A549 (cell line): ENCODE measurements around the gene DSCAM.

Experiments
- JUNB ChIP-seq: fragments of >200 bp; sonication (Bioruptor Twin); formaldehyde crosslinking; IDR thresholded peaks from 2 replicates; pipeline ENCODE4 v1.6.1; 2016
- POLR2A ChIP-seq: IDR thresholded peaks from 2 replicates; pipeline ENCODE4 v1.6.1; 2012; ENCODE audit warnings: mild to moderate bottlenecking, low read length
- TF ChIP-seq, protein P1 (sequence below): fragments of >200 bp; sonication (Bioruptor Twin); formaldehyde crosslinking; IDR thresholded peaks from 3 replicates; pipeline ENCODE4 v1.5.1; 2016

DNA sequence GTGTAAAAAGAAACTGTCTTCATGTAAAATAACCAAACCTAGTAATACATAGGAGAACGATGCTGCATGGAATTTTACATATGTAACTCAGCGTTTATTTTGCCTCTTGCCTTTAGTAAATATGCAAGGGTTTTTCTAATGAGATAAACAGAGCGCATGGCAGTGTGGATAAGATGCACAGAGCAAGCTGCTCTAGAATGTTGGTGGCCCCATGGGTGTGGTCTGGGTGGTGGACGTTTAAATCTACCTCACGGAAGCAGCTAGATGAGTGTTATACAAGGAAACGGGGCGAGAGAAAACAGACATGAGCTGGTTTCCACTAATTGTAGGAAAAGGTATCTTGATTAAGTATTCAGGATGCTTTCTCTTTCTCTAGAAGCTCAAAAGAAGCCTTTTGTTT, 205.9 kb downstream of the DSCAM start:
- TF ChIP-seq, protein P1, sequence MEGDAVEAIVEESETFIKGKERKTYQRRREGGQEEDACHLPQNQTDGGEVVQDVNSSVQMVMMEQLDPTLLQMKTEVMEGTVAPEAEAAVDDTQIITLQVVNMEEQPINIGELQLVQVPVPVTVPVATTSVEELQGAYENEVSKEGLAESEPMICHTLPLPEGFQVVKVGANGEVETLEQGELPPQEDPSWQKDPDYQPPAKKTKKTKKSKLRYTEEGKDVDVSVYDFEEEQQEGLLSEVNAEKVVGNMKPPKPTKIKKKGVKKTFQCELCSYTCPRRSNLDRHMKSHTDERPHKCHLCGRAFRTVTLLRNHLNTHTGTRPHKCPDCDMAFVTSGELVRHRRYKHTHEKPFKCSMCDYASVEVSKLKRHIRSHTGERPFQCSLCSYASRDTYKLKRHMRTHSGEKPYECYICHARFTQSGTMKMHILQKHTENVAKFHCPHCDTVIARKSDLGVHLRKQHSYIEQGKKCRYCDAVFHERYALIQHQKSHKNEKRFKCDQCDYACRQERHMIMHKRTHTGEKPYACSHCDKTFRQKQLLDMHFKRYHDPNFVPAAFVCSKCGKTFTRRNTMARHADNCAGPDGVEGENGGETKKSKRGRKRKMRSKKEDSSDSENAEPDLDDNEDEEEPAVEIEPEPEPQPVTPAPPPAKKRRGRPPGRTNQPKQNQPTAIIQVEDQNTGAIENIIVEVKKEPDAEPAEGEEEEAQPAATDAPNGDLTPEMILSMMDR: no peak
- TF ChIP-seq POLR2A: no peak
- TF ChIP-seq JUNB: no peak
